Erythroblast (primary cell): ENCODE measurements around the gene RNF212.
"Not testable (repeated sequence)": the region's sequence is repeated elsewhere in the genome, so short reads cannot be mapped to it uniquely, and the experiment has no call there.

Experiments
- GATA1 ChIP-seq: IDR thresholded peaks from 2 replicates; pipeline ENCODE4 v1.6.1; 2011; ENCODE audit warnings: low read depth, mild to moderate bottlenecking, control low read depth, low read length, moderate library complexity
- POLR2A ChIP-seq: IDR thresholded peaks from 2 replicates; pipeline ENCODE4 v1.6.1; 2011; ENCODE audit warnings: mild to moderate bottlenecking, low read length

DNA sequence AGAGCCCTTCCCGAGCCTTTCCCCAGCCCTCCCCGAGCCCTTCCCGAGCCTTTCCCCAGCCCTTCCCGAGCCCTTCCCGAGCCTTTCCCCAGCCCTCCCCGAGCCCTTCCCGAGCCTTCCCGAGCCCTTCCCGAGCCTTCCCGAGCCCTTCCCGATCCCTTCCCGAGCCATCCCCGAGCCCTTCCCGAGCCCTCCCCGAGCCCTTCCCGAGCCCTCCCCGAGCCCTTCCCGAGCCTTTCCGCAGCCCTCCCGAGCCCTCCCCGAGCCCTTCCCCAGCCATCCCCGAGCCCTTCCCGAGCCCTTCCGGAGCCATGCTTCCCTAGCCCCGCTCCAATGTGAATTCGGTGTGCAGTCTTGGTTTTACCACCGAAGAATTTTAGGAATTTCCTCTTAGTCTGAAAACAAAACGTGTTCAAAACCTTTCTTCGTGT lies 66.8 kb downstream of the RNF212 start:
- not testable (repeated sequence) for TF ChIP-seq POLR2A, GATA1
